Stimulated activated CD8-positive, alpha-beta memory T cell treated with anti-CD3 and anti-CD28 coated beads, Interleukin-12 subunit alpha, Interleukin-12 subunit beta, amount 100 ng/mL, for 24 hours (primary cell): ENCODE results near the gene FRG2B.
"Not testable (repeated sequence)": the region's sequence is repeated elsewhere in the genome, so short reads cannot be mapped to it uniquely, and the experiment has no call there.

Experiments
- DNase-seq: peaks from one replicate; pipeline ENCODE4 v3.0.0-alpha.2; 2020; ENCODE audit errors: extremely low read depth

Gene FRG2B

GRCh38 chr10:133626695-133627094 is at the start of gene FRG2B:
FRG2B (minus strand) TSS chr10:133626795; CDS start chr10:133626742, 53 bp downstream.
- not testable (repeated sequence) for DNase-seq

DNA sequence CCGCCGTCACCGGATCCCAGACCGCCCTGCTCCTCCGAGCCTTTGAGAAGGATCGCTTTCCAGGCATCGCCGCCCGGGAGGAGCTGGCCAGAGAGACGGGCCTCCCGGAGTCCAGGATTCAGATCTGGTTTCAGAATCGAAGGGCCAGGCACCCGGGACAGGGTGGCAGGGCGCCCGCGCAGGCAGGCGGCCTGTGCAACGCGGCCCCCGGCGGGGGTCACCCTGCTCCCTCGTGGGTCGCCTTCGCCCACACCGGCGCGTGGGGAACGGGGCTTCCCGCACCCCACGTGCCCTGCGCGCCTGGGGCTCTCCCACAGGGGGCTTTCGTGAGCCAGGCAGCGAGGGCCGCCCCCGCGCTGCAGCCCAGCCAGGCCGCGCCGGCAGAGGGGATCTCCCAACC is 40.9 kb upstream of the FRG2B start:
- not testable (repeated sequence) for DNase-seq

GRCh38 chr10:133663544-133664160 is 37.1 kb upstream of the FRG2B start:
- DNase-seq, result not testable (repeated sequence)

GRCh38 chr10:133661122-133661521 is 34.5 kb upstream of the FRG2B start:
- DNase-seq, result not testable (repeated sequence)

DNA sequence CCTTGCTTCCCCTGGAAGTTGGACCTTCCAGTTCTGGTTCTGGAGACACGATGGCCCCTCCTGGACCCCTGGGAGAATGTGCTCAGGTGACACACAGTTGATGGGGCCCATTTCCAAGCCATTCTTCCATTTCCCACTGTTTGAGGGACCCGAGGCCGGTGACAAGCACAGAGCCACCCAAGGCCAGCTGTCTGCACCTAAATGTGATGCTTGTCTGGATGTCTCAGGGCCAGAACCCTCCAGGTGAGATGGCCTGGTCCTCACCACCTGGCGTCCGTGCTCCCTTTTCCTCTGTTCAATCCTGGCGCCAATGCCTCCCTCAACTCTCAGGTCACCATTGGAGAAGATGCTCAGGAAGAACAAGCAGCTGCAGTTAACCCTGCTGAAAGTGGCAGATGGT is 33.9 kb upstream of the FRG2B start:
- DNase-seq, result not testable (repeated sequence)

- not testable (repeated sequence) for DNase-seq
Measured at GRCh38 chr10:133657276-133657675, 30.7 kb upstream of the FRG2B start.

- not testable (repeated sequence) for DNase-seq
Measured at GRCh38 chr10:133648872-133649455, 22.4 kb upstream of the FRG2B start.

GRCh38 chr10:133647075-133647748 is 20.6 kb upstream of the FRG2B start:
- not testable (repeated sequence) for DNase-seq

- not testable (repeated sequence) for DNase-seq
Measured at GRCh38 chr10:133637846-133638235, 11.2 kb upstream of the FRG2B start.

- not testable (repeated sequence) for DNase-seq
Measured at GRCh38 chr10:133637202-133637845, 10.7 kb upstream of the FRG2B start.

- DNase-seq, result not testable (repeated sequence)
Measured at GRCh38 chr10:133630723-133631249, 4.2 kb upstream of the FRG2B start.

GRCh38 chr10:133622544-133622943 is 4.1 kb downstream of the FRG2B start:
- DNase-seq, result not testable (repeated sequence)

DNA sequence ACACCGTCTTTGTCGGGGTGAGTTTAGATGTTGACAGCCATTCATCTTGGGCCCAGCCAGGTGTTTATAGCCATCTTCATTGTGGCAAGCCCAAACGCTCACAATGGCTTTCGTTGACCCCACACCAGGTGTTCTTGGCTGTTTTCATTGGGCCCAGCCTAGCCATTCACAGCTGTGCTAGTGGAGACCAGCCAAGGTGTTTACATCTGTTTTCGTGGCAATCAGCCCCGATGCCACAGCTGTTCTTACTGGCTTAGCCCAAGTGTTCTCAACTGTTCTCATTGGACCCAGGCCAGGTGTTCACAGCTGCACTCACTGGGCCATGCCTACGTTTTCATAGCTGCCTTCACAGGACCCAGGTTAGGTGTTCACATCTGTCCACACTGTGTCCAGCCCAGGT is 7.7 kb downstream of the FRG2B start:
- no peak for DNase-seq

DNA sequence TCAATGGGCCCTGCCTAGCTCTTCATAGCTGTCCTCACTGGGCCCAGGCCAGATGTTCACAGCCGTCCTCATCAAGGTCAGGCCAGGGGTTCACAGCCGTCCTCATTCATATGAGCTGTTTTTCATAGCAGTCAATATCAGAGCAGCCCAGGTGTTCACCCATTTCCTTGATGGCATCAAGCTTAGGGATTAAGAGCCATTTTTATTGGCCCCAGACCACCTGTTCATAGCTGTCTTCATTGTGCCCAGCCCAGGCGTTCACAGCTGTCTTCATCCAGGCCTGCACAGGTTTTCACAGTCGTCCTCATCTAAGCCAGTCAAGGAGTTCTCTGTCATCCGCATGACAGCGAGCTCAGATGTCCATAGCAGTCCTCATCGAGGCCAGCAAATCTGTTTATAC is 9.4 kb downstream of the FRG2B start:
- no peak for DNase-seq

DNA sequence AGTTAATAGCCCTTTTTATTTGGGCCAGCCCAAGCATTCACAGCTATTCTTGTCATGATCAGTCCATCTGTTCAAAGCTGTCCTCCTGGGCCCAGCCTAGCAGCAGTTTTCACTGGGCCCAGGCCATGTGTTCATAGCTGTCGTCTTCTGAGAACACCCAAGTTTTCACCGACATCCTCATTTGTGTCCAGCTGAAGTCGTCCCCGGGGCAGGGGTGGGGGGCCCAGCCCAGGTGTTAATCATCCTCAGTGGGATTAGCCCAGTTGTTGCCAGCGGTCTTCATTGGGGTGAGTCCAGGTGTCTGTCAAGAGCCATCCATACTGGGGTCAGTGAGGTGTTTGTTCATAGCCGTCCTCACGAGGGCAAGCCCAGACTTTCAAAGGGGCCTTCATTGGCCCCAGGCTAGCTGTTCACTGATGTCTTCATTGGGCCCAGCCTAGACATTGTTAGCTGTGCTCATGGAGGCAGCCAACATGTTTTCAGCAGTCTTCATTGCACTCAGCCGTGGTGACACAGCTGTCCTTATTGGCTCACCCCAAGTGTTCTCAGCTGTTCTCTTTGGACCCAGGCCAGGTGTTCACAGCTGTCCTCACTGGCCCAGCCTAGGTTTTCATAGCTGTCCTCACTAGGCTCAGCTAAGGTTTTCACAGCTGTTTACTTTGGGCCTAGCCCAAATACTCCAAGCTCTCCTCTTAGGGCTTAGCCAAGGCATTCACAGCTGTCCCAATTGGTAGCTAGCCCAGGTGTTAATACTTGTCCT is 10.0 kb downstream of the FRG2B start:
- DNase-seq, result no peak

DNA sequence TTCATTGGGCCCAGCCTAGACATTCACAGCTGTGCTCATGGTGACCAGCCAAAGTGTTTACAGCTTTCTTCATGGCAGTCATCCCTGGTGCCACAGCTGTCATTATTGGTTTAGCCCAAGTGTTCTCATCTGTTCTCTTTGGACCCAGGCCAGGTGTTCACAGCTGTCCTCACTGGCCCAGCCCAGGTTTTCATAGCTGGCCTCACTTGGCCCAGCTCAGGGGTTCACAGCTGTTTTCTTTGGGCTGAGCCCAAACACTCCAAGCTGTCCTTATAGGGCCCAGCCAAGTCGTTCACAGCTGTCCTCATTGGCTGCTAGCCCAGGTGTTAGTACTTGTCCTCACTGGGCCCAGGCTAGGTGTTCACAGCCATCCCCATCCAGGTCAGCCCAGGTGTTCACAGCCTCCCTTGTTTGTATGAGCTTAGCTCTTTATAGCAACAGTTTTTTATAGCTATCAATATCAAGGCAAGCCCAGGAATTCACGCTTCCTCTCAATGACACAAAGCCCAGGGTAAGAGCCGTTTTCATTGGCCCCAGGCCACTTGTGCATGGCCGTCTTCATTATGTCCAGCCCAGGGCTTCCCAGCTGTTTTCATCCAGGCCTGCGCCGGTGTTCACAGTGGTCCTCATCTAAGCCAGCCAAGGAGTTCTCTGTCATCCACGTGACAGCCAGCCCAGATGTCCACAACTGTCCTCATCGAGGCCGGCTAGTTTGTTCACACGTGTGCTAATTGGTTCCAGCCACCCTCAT is 11.6 kb downstream of the FRG2B start:
- DNase-seq, result no peak

DNA sequence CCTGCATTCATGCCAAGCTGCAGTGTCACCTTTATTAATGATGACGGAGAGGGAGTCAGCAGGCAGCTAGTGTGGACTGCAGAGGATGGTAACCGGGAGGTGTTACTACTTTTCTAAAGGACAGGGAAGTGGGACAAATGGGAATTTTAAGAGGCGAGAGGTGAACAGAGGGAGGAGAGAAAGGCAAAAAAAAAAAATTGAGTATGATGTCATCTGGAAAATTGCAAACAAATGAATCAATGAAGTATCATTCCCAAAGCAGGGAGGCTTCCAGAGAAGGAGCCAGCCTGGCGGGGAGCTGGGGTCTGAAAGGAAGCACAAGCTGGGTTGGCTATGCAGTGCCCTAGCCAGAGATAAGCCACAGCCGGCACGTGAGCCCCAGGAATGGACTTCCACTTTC is 12.9 kb downstream of the FRG2B start:
- no peak for DNase-seq

DNA sequence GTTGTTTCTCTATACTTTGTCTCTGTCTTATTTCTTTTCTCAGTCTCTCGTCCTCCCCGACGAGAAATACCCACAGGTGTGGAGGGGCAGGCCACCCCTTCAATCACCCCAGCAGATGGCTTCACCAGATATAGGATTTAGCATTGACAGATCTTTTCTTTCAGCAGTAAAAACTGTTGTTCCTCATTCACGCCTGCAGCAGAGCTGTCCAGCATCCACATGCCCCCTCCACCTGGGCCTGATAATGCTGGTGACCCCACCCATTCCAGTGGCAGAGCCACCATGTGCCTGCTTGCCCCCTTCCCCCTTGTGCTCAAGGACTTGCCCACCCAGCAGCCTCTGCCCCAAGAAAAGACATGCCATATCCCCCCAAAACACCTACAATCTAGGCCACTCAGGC is 15.5 kb downstream of the FRG2B start:
- no peak for DNase-seq

GRCh38 chr10:133608855-133609254 is 17.7 kb downstream of the FRG2B start:
- no peak for DNase-seq

- not testable (repeated sequence) for DNase-seq
Measured at GRCh38 chr10:133603434-133603833, 23.2 kb downstream of the FRG2B start.

- no peak for DNase-seq
Measured at GRCh38 chr10:133600657-133601056, 25.9 kb downstream of the FRG2B start.
